Fibroblast of skin of left biceps (primary cell): Measurements from ENCODE around the gene SMIM36.
"Not testable (repeated sequence)": the region's sequence is repeated elsewhere in the genome, so short reads cannot be mapped to it uniquely, and the experiment has no call there.

Source experiments
- DNase-seq, 2 experiments: peaks; one replicate each; pipeline ENCODE4 v3.0.0-alpha.2; 2013; ENCODE audit warnings: low read depth in 2 of 2

Gene SMIM36

DNA sequence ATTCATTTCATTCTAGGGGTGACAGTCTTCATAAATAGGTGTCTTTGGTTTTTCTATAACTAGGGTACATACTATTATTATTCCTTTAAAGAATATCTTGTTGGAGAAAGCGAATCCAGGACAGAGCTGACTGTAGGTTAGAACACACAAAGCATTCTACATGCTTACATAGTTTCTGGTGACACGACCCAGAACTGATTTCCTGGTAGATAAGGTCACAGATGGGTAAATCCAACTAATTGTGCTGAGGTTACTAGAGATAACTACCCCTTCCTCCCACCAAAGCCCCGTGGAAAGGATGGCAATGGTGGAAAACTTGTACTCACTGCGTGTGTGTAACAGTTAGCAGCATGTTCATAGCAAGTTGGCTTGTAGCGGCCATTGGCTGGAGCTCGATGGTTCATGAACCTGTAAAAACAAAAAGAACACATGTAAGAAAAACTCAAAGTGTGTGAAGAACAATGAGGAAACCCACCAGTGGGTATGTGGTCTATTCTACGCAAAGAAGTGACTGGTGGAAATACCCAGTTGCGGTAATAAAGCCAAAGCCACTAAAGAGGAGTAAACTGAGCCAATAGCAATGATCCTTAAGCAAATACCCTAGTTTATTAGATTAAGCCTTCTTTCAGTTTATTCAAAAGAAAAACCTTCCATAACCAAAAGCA, 97.3 kb downstream of the SMIM36 start:
- no peak for DNase-seq

DNA sequence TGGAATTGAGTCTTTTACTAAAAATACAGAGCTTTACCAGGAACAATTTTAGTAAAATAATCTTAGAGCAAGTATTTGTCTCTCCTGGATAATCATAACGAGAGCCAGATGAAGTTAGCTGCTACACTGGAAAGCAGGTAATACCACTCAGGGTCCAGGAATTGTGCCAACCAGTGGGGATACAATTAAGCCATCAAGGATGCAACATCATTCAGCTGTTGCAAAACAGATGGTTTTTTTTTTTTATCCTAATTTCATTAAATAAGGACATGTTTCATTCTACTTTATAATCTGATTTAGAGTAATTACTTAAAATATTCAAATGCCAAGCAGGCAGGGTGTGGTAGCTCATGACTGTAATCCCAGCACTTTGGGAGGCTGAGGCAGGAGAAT, 99.8 kb downstream of the SMIM36 start:
- DNase-seq, result no peak

DNA sequence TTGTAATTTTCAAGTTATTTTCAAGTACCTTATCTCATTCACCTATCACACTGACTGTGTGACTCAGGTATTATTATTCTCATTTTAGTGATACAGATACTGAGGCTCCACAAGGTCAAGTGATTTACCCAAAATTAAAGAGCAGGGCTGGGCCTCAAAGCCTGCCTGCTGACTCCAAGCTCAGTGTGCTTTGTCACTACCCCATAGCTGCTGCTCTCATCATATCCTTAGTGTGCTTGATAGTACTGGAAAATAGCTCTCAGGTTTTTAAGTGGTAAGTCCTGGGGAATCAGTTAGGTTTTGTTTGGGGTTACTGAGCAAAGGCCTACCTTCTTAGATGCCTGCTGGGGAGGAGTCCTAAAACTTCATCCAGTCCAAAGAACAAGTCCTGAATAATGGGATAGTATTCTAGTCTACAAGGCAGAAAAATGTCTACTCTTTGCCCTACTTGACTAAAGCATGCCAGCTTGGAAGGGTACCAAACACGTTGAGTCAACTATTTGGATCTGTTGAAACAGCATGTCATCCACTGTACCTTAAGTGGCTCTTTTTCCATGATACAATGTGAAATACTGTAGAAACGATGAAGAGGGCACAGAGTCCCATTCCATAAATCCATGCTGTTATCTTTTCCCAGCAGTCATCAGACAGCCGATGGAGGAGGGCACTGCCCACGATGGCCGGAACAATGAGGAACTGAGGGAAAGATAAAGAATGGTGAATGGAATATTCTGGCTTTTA, 100.4 kb downstream of the SMIM36 start:
- no peak for DNase-seq

DNA sequence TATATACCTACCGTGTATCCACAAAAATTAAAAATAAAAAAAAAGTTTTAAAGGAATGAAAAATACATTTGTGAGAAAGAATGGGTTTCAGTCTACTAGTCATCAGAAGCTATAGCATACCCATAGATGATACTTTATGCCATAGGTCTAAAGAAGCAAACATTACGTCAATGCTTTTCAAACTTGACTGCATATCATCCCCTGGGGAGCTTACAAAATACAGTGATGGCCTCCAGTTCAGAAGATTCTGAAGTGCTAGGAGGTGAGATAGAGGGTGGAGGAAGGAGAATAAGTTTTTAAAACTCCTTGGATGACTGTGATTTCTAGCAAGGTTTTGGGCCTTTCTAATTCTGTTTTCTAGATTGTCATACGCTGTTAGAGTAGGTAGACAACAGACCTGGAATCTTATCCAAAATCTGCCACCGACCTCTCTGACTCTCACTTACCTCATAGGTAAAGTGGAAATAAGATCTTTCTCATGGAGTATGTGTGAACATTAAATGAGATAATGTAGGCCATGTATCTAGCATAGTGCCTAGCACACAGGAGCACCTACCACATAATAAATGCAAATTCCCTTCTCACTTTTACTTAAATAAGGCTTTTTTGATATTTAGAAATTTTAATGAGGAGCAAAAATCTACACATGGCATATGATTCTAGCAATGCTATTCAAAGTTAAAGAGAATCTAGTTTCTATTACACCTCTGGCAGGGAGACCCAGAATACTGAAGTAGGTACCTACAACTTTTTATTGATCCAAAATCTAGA, 102.0 kb downstream of the SMIM36 start:
- DNase-seq, result no peak

DNA sequence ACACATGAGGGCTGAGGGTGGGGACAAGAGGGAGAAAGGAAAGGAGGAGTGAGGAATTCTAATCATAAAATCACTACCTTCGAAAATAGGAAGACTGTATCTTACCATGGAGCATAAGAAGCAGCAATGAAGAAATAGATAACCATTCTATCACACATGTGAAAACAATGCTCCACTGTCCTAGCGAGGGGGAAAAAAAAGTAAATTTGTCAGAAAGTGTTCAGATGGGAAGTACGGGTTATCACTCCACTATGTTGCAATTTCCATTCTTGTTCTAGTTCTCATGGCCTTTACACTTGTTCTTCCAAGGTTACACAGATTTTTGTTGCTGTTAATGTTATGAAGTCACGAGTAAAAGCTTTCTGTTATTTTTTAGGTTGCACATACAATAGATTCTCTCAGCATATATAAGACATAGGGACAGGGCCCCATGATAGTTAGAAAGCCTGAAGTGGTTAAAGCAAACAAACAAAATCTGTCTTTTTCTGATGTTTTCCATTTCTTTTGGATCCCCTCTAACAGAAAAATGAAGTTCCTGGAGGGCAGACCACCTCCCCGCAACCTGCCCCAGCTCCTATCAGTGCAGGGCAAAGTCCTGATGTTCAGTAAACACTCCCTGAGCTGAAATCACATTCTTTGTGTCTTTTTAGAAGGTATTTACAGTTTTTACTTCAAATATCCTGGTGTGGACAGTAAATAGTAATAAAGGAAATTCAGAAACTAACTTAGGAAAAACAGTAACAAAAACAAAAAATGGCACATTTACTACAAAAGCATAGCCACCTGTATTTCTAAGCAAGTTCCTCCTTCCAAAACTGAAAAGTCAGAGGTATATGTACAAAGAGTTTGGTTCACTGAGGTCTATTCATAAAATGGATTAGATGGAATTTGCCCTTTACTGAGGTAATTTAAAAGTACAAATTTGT, 103.3 kb downstream of the SMIM36 start:
- DNase-seq, result no peak

DNA sequence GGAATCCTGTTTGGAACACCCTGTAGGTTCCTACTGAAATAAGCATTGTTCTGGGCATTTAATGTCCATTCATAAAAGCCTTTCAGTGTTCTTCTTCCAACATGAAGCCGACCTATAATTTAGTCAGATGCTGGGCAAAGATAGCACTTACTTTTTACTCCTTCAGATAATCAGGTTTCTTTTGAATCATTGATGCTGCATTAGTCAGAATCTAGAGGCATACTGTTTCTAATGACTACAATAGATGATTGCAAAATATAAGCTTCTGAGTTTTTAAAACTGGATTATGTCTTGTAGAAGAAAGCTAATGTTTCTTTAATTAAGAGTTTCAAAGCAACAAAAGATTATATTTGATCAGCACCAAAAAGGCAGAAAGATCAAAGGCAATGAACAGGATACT, 105.7 kb downstream of the SMIM36 start:
- no peak for DNase-seq

DNA sequence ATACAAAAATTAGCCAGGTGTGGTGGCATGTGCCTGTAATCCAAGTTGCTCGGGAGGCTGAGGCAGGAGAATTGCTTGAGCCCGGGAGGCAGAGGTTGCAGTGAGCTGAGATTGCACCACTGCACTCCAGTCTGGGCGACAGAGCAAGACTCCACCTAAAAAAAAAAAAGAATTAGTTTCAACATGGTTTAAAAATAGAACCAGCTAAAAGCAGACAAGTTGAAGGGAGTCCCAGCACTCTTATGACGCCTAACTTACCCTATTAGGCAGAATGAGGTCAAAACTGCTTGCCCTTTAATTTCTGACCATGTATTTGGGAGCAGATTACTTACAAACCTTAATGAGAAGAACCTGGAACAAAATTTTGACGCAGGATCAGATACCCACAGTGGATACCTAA, 107.1 kb downstream of the SMIM36 start:
- not testable (repeated sequence) for DNase-seq

DNA sequence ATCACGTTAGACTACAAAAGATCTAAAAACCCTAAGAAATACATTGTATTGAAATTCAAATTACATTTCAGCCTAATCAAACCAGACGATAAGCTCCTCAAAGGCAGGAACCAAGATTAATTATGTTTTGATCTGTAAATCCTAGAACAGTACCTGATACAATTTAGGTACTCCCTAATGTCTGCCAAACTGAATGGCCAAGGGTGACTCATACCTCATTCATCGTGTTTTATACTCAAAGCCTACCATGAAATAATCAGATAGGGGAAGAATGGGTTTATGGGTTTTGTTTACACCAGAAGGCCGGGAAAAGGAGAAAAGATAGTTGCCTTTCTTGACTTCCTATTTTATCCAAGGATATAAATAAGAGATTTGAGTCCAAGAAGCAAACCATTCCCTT, 108.9 kb downstream of the SMIM36 start:
- DNase-seq, result no peak
